PC-9 (cell line): ENCODE results near the gene ZNF345.

Experiments
- EZH2 ChIP-seq: fragments of 200-600 bp; sonication (generic); IDR thresholded peaks from 2 replicates; pipeline ENCODE4 v1.8.0; 2017; ENCODE audit warnings: antibody characterized with exemption, low read depth
- TF ChIP-seq, protein P1 (sequence below): fragments of 200-600 bp; sonication (generic); conservative IDR thresholded peaks from 2 replicates; pipeline ENCODE4 v1.6.1; 2017; ENCODE audit warnings: mixed run types, antibody characterized with exemption, mild to moderate bottlenecking, moderate library complexity

DNA sequence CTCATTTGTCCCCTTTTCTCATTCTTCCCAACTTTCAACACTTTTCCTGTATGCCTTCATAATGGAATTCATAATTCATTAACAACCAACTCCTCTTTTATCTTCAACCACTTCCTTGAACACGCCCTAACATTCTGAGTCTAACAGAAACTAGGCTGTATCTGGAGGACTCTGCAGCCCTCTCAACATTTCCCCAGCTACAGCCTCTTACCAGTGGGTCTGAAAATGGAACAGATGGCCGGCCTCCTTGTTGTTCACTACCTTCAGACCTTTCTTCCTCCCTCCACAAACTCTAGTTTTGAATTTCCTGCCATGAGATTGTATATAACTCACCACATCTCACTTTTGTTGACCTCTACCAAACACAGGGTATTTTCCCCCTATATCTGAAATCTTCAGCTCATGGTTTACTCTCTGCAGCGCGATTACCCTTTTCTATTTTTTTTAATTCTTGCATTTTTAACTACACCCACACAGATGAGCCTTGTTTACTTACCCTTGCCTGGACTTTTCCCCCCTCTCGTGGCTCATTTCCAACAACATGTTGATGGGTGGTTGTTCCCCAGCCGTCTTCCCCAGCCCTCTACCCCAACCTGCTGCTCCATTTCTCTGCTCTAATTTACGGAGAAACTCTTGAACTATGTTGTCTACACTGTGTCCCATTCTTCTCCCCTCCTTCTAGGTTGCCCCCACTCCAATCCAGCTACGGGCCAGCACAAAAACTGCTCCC lies 13.3 kb upstream of the ZNF345 start:
- TF ChIP-seq, protein P1, sequence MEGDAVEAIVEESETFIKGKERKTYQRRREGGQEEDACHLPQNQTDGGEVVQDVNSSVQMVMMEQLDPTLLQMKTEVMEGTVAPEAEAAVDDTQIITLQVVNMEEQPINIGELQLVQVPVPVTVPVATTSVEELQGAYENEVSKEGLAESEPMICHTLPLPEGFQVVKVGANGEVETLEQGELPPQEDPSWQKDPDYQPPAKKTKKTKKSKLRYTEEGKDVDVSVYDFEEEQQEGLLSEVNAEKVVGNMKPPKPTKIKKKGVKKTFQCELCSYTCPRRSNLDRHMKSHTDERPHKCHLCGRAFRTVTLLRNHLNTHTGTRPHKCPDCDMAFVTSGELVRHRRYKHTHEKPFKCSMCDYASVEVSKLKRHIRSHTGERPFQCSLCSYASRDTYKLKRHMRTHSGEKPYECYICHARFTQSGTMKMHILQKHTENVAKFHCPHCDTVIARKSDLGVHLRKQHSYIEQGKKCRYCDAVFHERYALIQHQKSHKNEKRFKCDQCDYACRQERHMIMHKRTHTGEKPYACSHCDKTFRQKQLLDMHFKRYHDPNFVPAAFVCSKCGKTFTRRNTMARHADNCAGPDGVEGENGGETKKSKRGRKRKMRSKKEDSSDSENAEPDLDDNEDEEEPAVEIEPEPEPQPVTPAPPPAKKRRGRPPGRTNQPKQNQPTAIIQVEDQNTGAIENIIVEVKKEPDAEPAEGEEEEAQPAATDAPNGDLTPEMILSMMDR, result no peak
- no peak for TF ChIP-seq EZH2
